Activated CD4-positive, alpha-beta memory T cell treated with anti-CD3 and anti-CD28 coated beads for 36 hours (primary cell): ENCODE results near the gene TBC1D4. TPM values are rescaled to one million over a fixed set of nuclear protein-coding genes. Genes with fewer than 3 reads are reported as not detected.

Source experiments
- CTCF ChIA-PET: fragments of 350-600 bp; sonication (Branson Sonifier 250); formaldehyde crosslinking; loops from one replicate; lab custom pipeline; 2021; ENCODE audit warnings: antibody characterized with exemption, inconsistent platforms; lab: Charles Lee
- POLR2A ChIA-PET: fragments of 350-600 bp; sonication (Branson Sonifier 250); formaldehyde crosslinking; loops from one replicate; lab custom pipeline; 2021; ENCODE audit warnings: antibody characterized with exemption; lab: Charles Lee
- DNase-seq: peaks from one replicate; pipeline ENCODE4 v3.0.0-alpha.2; 2020
- H3K27ac Mint-ChIP-seq: one replicate; pipeline ENCODE4 v1.8.0; 2021; ENCODE audit warnings: mixed read lengths
- H3K27me3 Mint-ChIP-seq: one replicate; pipeline ENCODE4 v1.8.0; 2021; ENCODE audit warnings: mixed read lengths
- H3K36me3 Mint-ChIP-seq: one replicate; pipeline ENCODE4 v1.8.0; 2021; ENCODE audit warnings: mixed read lengths
- H3K4me1 Mint-ChIP-seq: one replicate; pipeline ENCODE4 v1.8.0; 2021; ENCODE audit warnings: low read depth, mixed read lengths
- H3K4me3 Mint-ChIP-seq: one replicate; pipeline ENCODE4 v1.8.0; 2021; ENCODE audit warnings: mild to moderate bottlenecking, mixed read lengths
- H3K9me3 Mint-ChIP-seq: one replicate; pipeline ENCODE4 v1.8.0; 2021; ENCODE audit warnings: mixed read lengths
- intact Hi-C: fragments of 100-400 bp; cut with micrococcal nuclease; formaldehyde crosslinking; loops from one replicate; pipeline ENCODE4 v1.15.1; 2023
- total RNA-seq, 2 experiments: library from RNA; stranded (reverse); gene quantifications; one replicate each; pipeline ENCODE4 v1.2.3, GENCODE V29; 2021

TBC1D4 gene
- total RNA-seq, 2 experiments from 2014 or later: 13.0 to 14.8 TPM

- ChIA-PET POLR2A (no interaction called here), CTCF (interaction anchor here (1.4 kb wide), 1 partner anchor 10 kb away, joined by 7 read pairs; no protein-coding TSS in a partner anchor)
- DNase-seq: no peak
- Mint-ChIP-seq H3K27ac (no peak overlapping the region), H3K27me3 (peaks cover 3% of the 10 kb centered on the region), H3K36me3 (no peaks in the 10 kb centered on the region), H3K4me1 (peaks cover 36% of the 10 kb centered on the region), H3K9me3 (no peaks in the 10 kb centered on the region), H3K4me3 (no peak overlapping the region)
- intact Hi-C loops: loop anchor here (10.0 kb wide), 3 partner anchors 267 to 1233 kb away; partner anchors contain the start of genes KLF12 and LMO7
These were observed 113.8 kb downstream of the TBC1D4 start for GRCh38 chr13:75368167-75368566.

GRCh38 chr13:75366380-75367280, 115.3 kb downstream of the TBC1D4 start:
- peaks cover 3% of the 10 kb centered on the region for H3K27me3 Mint-ChIP-seq
- no peaks in the 10 kb centered on the region for H3K9me3 Mint-ChIP-seq
- POLR2A ChIA-PET: interaction anchor here (1.3 kb wide), 1 partner anchor 40 kb away, joined by 7 read pairs; no protein-coding TSS in a partner anchor

GRCh38 chr13:75365724-75366173, 116.2 kb downstream of the TBC1D4 start:
- ChIA-PET CTCF (interaction anchor here (0.7 to 1.3 kb wide), 6 partner anchors 8 to 184 kb away, joined by 3 to 8 read pairs (median 3); partner anchors contain the start of gene UCHL3), POLR2A (interaction anchor here (1.3 kb wide), 1 partner anchor 40 kb away, joined by 7 read pairs; no protein-coding TSS in a partner anchor)
- intact Hi-C loops: loop anchor here (1.0 to 10.0 kb wide), 8 partner anchors 20 to 1231 kb away; partner anchors contain the start of genes COMMD6, KLF12, LMO7 and UCHL3

More at GRCh38 chr13:75366380-75367280, 115.3 kb downstream of the TBC1D4 start:
- CTCF ChIA-PET: interaction anchor here (0.6 to 1.4 kb wide), 9 partner anchors 9 to 1251 kb away, joined by 3 to 8 read pairs (median 3); partner anchors contain the start of gene UCHL3
- no peak for DNase-seq
- intact Hi-C loops: loop anchor here (1.0 to 10.0 kb wide), 6 partner anchors 19 to 1232 kb away; partner anchors contain the start of genes COMMD6, KLF12 and LMO7
- no peaks in the 10 kb centered on the region for H3K36me3 Mint-ChIP-seq
- H3K4me3 Mint-ChIP-seq: peak overlapping the region; percentile 34
- peaks cover 36% of the 10 kb centered on the region for H3K4me1 Mint-ChIP-seq
- peak overlapping the region; percentile 76 for H3K27ac Mint-ChIP-seq

GRCh38 chr13:75364131-75364713, 117.7 kb downstream of the TBC1D4 start:
- CTCF ChIA-PET: interaction anchor here (0.6 to 1.4 kb wide), 2 partner anchors 9 to 946 kb away, joined by 3 to 5 read pairs; no protein-coding TSS in a partner anchor
- H3K4me1 Mint-ChIP-seq: peaks cover 36% of the 10 kb centered on the region
- POLR2A ChIA-PET: no interaction called here
- no peak overlapping the region for H3K27ac Mint-ChIP-seq
- no peaks in the 10 kb centered on the region for H3K36me3 Mint-ChIP-seq
- DNase-seq: no peak
- intact Hi-C loops: loop anchor here (2.0 to 10.0 kb wide), 4 partner anchors 185 to 1229 kb away; partner anchors contain the start of genes KLF12, LMO7 and UCHL3
- no peaks in the 10 kb centered on the region for H3K9me3 Mint-ChIP-seq
- peaks cover 3% of the 10 kb centered on the region for H3K27me3 Mint-ChIP-seq
- no peak overlapping the region for H3K4me3 Mint-ChIP-seq

More at GRCh38 chr13:75365724-75366173, 116.2 kb downstream of the TBC1D4 start:
- DNase-seq: peak; percentile 36
- Mint-ChIP-seq H3K4me1 (peaks cover 36% of the 10 kb centered on the region), H3K27me3 (peaks cover 3% of the 10 kb centered on the region), H3K9me3 (no peaks in the 10 kb centered on the region), H3K36me3 (no peaks in the 10 kb centered on the region), H3K4me3 (peak overlapping the region; percentile 34), H3K27ac (peak overlapping the region; percentile 76)

GRCh38 chr13:75363371-75363770, 118.6 kb downstream of the TBC1D4 start:
- Mint-ChIP-seq H3K27ac (no peak overlapping the region), H3K9me3 (no peaks in the 10 kb centered on the region), H3K36me3 (no peaks in the 10 kb centered on the region), H3K4me1 (peaks cover 34% of the 10 kb centered on the region), H3K4me3 (no peak overlapping the region), H3K27me3 (peaks cover 3% of the 10 kb centered on the region)
- CTCF ChIA-PET: no interaction called here
- no peak for DNase-seq
- intact Hi-C loops: loop anchor here (10.0 kb wide), 3 partner anchors 271 to 1229 kb away; partner anchors contain the start of genes KLF12 and LMO7
- POLR2A ChIA-PET: interaction anchor here (0.8 kb wide), 1 partner anchor 37 kb away, joined by 3 read pairs; no protein-coding TSS in a partner anchor

GRCh38 chr13:75362026-75362425, 119.9 kb downstream of the TBC1D4 start:
- H3K9me3 Mint-ChIP-seq: no peaks in the 10 kb centered on the region
- POLR2A ChIA-PET: no interaction called here
- no peaks in the 10 kb centered on the region for H3K27me3 Mint-ChIP-seq
- no peaks in the 10 kb centered on the region for H3K36me3 Mint-ChIP-seq
- no peak overlapping the region for H3K4me3 Mint-ChIP-seq
- no peak for DNase-seq
- intact Hi-C loops: loop anchor here (10.0 kb wide), 3 partner anchors 273 to 1227 kb away; partner anchors contain the start of genes KLF12 and LMO7
- H3K27ac Mint-ChIP-seq: no peak overlapping the region
- CTCF ChIA-PET: no interaction called here
- peaks cover 35% of the 10 kb centered on the region for H3K4me1 Mint-ChIP-seq

- CTCF ChIA-PET: no interaction called here
- no peak overlapping the region for H3K4me3 Mint-ChIP-seq
These were observed 121.8 kb downstream of the TBC1D4 start for GRCh38 chr13:75360170-75360569.

GRCh38 chr13:75359266-75359665, 122.7 kb downstream of the TBC1D4 start:
- Mint-ChIP-seq H3K27ac (no peak overlapping the region), H3K4me3 (no peak overlapping the region), H3K27me3 (no peaks in the 10 kb centered on the region), H3K36me3 (no peaks in the 10 kb centered on the region), H3K9me3 (no peaks in the 10 kb centered on the region), H3K4me1 (peaks cover 13% of the 10 kb centered on the region)
- no peak for DNase-seq
- ChIA-PET POLR2A (no interaction called here), CTCF (interaction anchor here (0.6 to 2.8 kb wide), 3 partner anchors 28 to 720 kb away, joined by 3 to 18 read pairs (median 7); no protein-coding TSS in a partner anchor)
- intact Hi-C loops: loop anchor here (2.0 kb wide), 1 partner anchor 140 kb away; no protein-coding TSS in a partner anchor

More at GRCh38 chr13:75360170-75360569, 121.8 kb downstream of the TBC1D4 start:
- peaks cover 18% of the 10 kb centered on the region for H3K4me1 Mint-ChIP-seq
- H3K9me3 Mint-ChIP-seq: no peaks in the 10 kb centered on the region
- no peak for DNase-seq
- H3K36me3 Mint-ChIP-seq: no peaks in the 10 kb centered on the region
- H3K27ac Mint-ChIP-seq: no peak overlapping the region
- intact Hi-C loops: loop anchor here (10.0 kb wide), 3 partner anchors 275 to 1225 kb away; partner anchors contain the start of genes KLF12 and LMO7
- POLR2A ChIA-PET: no interaction called here
- H3K27me3 Mint-ChIP-seq: no peaks in the 10 kb centered on the region

GRCh38 chr13:75357576-75358289, 124.2 kb downstream of the TBC1D4 start:
- Mint-ChIP-seq H3K36me3 (no peaks in the 10 kb centered on the region), H3K27me3 (no peaks in the 10 kb centered on the region), H3K4me1 (peaks cover 2% of the 10 kb centered on the region), H3K4me3 (no peak overlapping the region), H3K9me3 (no peaks in the 10 kb centered on the region), H3K27ac (no peak overlapping the region)
- intact Hi-C loops: loop anchor here (1.0 to 2.0 kb wide), 2 partner anchors 31 to 139 kb away; no protein-coding TSS in a partner anchor
- ChIA-PET POLR2A (interaction anchor here (0.7 kb wide), 1 partner anchor 28 kb away, joined by 3 read pairs; no protein-coding TSS in a partner anchor), CTCF (interaction anchor here (0.6 to 2.8 kb wide), 13 partner anchors 8 to 501 kb away, joined by 3 to 18 read pairs (median 5); no protein-coding TSS in a partner anchor)
- peak; percentile 65 for DNase-seq

GRCh38 chr13:75356421-75356820, 125.5 kb downstream of the TBC1D4 start:
- intact Hi-C loops: no loop called here
- POLR2A ChIA-PET: no interaction called here
- DNase-seq: no peak

More at GRCh38 chr13:75356421-75356820, 125.5 kb downstream of the TBC1D4 start:
- H3K36me3 Mint-ChIP-seq: peaks cover 2% of the 10 kb centered on the region
- CTCF ChIA-PET: interaction anchor here (2.8 kb wide), 1 partner anchor 30 kb away, joined by 18 read pairs; no protein-coding TSS in a partner anchor
- no peak overlapping the region for H3K27ac Mint-ChIP-seq
- H3K27me3 Mint-ChIP-seq: peaks cover 3% of the 10 kb centered on the region
- H3K4me1 Mint-ChIP-seq: peaks cover 2% of the 10 kb centered on the region
- no peak overlapping the region for H3K4me3 Mint-ChIP-seq
- H3K9me3 Mint-ChIP-seq: no peaks in the 10 kb centered on the region
